ENCODE data around the gene CDC42BPG. TPM values are rescaled to one million over a fixed set of nuclear protein-coding genes. Genes with fewer than 3 reads are reported as not detected.

CDC42BPG gene
- total and polyA plus RNA-seq, 11 donors: 0.12 to 0.50 (median 0.20) TPM; not detected in 1

GRCh38 chr11:64862987-64863390 lies 18.5 kb upstream of the CDC42BPG start:
- intact Hi-C loops (cut with DNase I): loop anchor here in 1 of 10 donors (2.0 kb wide), 1 partner anchor 14 kb away; no protein-coding TSS in a partner anchor
- ATAC-seq: peak in 3 of 4 donors; percentile 5 to 29 (median 13)
- peak; percentile 77 to 87 (median 81) for DNase-seq

DNA sequence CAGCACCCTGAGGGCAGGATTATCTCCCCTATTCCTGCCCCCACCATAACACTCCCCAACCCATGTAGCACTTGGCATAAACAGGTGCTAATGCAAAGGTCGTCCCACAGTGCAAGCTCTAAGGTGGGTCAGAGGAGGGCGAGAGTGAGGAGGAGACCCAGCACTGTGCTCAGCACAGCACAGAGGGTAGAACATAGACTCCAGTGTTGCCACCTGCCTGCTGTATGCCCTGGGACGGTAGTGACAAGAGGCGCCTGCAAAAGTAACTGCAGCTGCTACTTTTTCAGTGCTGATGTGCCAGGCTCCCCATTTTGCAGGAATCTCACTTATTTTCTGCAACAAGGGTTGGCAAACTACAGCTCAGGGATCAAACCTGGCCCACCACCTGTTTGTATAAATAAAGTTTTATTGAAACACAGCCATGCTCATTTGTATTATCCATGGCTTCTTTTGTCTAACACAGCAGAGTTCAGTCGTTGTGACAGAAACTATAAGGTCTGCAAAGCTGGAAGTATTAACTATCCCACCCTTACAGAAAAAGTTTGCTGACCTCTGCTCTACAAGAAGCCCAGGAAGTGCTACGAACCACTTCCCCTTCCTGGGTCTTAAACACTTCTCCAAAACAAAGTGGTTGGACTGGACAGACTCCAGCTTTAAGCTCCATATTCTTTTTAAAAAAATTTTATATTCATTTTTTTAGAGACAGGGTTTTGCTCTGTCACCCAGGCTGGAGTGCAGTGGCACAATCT lies 16.9 kb upstream of the CDC42BPG start:
- intact Hi-C loops (cut with DNase I): no loop called here
- no peak for TF ChIP-seq POLR2A (IDR thresholded peaks at IDR 0.05)
- TF ChIP-seq, protein P1, sequence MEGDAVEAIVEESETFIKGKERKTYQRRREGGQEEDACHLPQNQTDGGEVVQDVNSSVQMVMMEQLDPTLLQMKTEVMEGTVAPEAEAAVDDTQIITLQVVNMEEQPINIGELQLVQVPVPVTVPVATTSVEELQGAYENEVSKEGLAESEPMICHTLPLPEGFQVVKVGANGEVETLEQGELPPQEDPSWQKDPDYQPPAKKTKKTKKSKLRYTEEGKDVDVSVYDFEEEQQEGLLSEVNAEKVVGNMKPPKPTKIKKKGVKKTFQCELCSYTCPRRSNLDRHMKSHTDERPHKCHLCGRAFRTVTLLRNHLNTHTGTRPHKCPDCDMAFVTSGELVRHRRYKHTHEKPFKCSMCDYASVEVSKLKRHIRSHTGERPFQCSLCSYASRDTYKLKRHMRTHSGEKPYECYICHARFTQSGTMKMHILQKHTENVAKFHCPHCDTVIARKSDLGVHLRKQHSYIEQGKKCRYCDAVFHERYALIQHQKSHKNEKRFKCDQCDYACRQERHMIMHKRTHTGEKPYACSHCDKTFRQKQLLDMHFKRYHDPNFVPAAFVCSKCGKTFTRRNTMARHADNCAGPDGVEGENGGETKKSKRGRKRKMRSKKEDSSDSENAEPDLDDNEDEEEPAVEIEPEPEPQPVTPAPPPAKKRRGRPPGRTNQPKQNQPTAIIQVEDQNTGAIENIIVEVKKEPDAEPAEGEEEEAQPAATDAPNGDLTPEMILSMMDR (IDR thresholded peaks at IDR 0.05): no peak
- H3K27me3 ChIP-seq: no peaks in the 10 kb centered on the region
- ATAC-seq (no peak), DNase-seq (no peak)
- no peaks in the 10 kb centered on the region for H3K9me3 ChIP-seq
- H3K4me3 ChIP-seq: peak overlapping the region in 1 of 12 donors; percentile 15
- peak overlapping the region in 11 of 12 donors; percentile 87 to 99 (median 93) for H3K27ac ChIP-seq
- peaks cover 0 to 39% (median 24%) of the 10 kb centered on the region in 9 donors for H3K36me3 ChIP-seq
- peaks cover 54 to 100% (median 88%) of the 10 kb centered on the region in 12 donors for H3K4me1 ChIP-seq
- WGBS, 4 donors: 78 to 87% (median 83%) methylated on average over 6 of the region's 6 CpGs

More at GRCh38 chr11:64862987-64863390, 18.5 kb upstream of the CDC42BPG start:
- Histone ChIP-seq H3K36me3 (peaks cover 0 to 36% (median 21%) of the 10 kb centered on the region in 9 donors), H3K27me3 (no peaks in the 10 kb centered on the region), H3K4me1 (peaks cover 47 to 99% (median 79%) of the 10 kb centered on the region in 12 donors), H3K9me3 (no peaks in the 10 kb centered on the region), H3K4me3 (peak overlapping the region in 8 of 12 donors; percentile 3 to 40 (median 23)), H3K27ac (peak overlapping the region; percentile 77 to 99 (median 92))
- WGBS, 4 donors: 33 to 55% (median 53%) methylated on average over 8 to 9 of the region's 9 CpGs
- TF ChIP-seq POLR2A (IDR thresholded peaks at IDR 0.05): no peak
- TF ChIP-seq, protein P1 (IDR thresholded peaks at IDR 0.05): no peak

DNA sequence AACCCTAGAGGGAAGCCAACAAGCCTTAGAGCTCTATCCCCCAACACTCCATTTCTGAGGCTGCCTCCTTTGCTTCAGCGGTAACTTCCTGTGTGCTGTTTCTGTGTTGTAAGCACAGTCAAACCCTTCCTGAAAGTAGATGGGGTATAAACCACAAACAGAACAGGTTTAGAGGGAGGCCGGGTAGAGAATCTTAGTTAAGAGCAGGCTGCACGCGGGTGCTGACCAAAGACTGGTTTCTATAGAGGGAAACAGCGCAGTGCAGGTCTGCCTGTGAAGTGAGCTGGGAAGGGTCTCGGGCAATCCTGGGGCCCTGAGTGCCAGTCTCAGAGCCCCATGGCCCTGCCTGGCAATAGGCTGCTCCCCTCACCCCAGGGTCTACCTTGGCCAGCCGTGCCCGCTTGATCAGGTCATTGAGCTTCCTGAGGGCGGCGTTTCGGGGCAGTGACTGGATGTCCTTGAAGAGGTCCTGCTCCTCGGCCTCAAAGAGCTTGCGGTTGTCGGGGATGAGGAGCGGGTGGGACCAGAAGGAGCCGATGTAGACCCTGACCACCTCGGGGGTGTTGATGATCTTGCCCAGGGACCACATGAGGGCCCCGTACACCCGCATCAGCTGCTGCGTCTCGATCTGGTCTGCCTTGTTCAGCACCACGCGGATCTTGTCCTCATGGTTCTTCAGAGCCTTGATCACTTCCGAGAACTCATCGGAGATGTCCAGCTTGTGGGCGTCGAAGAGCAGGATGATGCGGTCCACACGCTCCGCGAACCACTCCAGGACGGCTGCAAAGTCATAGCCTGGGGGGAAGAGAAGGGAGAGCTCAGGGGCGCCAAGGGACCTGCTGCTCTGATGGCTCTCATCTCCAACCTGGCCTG lies 15.3 kb upstream of the CDC42BPG start:
- TF ChIP-seq POLR2A (IDR thresholded peaks at IDR 0.05): no peak
- TF ChIP-seq, protein P1 (IDR thresholded peaks at IDR 0.05): no peak
- intact Hi-C loops (cut with DNase I): loop anchor here in 1 of 10 donors (10.0 kb wide), 1 partner anchor 255 kb away; the partner anchor contains the start of genes TM7SF2 and ZNHIT2
- ATAC-seq (no peak), DNase-seq (no peak)
- H3K4me1 ChIP-seq: peaks cover 52 to 100% (median 90%) of the 10 kb centered on the region in 12 donors
- no peaks in the 10 kb centered on the region for H3K9me3 ChIP-seq
- H3K4me3 ChIP-seq: peak overlapping the region in 1 of 12 donors; percentile 31
- peak overlapping the region; percentile 72 to 93 (median 86) for H3K27ac ChIP-seq
- no peaks in the 10 kb centered on the region for H3K27me3 ChIP-seq
- peaks cover 0 to 43% (median 25%) of the 10 kb centered on the region in 9 donors for H3K36me3 ChIP-seq
- 91 to 95% (median 92%) methylated on average over 24 to 33 of the region's 33 CpGs for WGBS, 4 donors

All from heart left ventricle (tissue), 16 donors.